Activated gamma-delta T cell treated with Interleukin-2 at 50 U/mL for 16 hours (primary cell): ENCODE data around the gene DDX31.

Experiments used
- DNase-seq: peaks from one replicate; pipeline ENCODE4 v3.0.0-alpha.2; 2020

The DDX31 gene

DNA sequence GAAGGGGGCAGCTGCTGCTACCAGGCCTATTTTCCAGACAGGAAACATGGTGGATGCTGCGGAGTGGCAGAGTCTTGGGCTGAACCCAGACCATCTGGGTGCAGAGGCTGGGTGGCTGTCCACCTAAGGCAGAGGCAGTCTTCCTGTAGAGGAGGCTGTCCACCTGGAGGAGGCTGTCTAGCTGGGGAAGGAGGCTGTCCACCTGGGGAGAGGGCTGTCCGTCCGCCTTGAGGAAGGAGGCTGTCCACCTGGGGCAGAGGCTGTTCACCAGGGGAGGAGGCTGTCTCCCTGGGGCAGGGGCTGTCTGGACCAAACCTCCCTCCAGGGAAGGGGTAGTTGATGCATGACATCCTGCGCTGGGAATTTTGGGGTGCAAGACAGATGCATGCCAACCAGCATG is 126.5 kb downstream of the DDX31 start:
- DNase-seq = no peak
